Smooth muscle cell (in vitro differentiated cells): Measurements from ENCODE around the gene SETD1B. TPM values are rescaled to one million over a fixed set of nuclear protein-coding genes. Genes with fewer than 3 reads are reported as not detected.

Experiments
- DNase-seq: peaks from one replicate; lab custom pipeline; 2025; ENCODE audit not compliant: unreplicated experiment; lab: John Stamatoyannopoulos, UW
- H2AFZ ChIP-seq: fragments of 200-600 bp; sonication (generic); 2 replicates; pipeline ENCODE4 v1.6.0; 2016; ENCODE audit warnings: antibody characterized with exemption, low read depth, mild to moderate bottlenecking
- H3F3A ChIP-seq: fragments of 200-600 bp; sonication (generic); 2 replicates; pipeline ENCODE4 v1.6.0; 2017; ENCODE audit warnings: antibody characterized with exemption, low read depth
- H3K27ac ChIP-seq: fragments of 200-600 bp; sonication (generic); 2 replicates; pipeline ENCODE4 v1.5.1; 2016; ENCODE audit warnings: low read depth, mild to moderate bottlenecking
- H3K27me3 ChIP-seq: fragments of 200-600 bp; sonication (generic); 2 replicates; pipeline ENCODE4 v1.6.1; 2016; ENCODE audit warnings: low read depth, mild to moderate bottlenecking
- H3K36me3 ChIP-seq: fragments of 200-600 bp; sonication (generic); 2 replicates; pipeline ENCODE4 v1.5.1; 2016; ENCODE audit warnings: low read depth
- H3K4me1 ChIP-seq: fragments of 200-600 bp; sonication (generic); 2 replicates; pipeline ENCODE4 v1.5.1; 2016; ENCODE audit warnings: low read depth
- H3K4me2 ChIP-seq: fragments of 200-600 bp; sonication (generic); 2 replicates; pipeline ENCODE4 v1.6.0; 2016; ENCODE audit warnings: mild to moderate bottlenecking
- H3K4me3 ChIP-seq: fragments of 200-600 bp; sonication (generic); 2 replicates; pipeline ENCODE4 v1.5.1; 2016; ENCODE audit warnings: mild to moderate bottlenecking
- H3K79me2 ChIP-seq: fragments of 200-600 bp; sonication (generic); 2 replicates; pipeline ENCODE4 v1.6.0; 2016; ENCODE audit warnings: low read depth, mild to moderate bottlenecking
- H3K9ac ChIP-seq: fragments of 200-600 bp; sonication (generic); 2 replicates; pipeline ENCODE4 v1.6.0; 2016; ENCODE audit warnings: low read depth
- H3K9me3 ChIP-seq: fragments of 200-600 bp; sonication (generic); replicated peaks from 2 replicates; pipeline ENCODE4 v1.5.1; 2016; ENCODE audit warnings: low read depth
- H4K20me1 ChIP-seq: fragments of 200-600 bp; sonication (generic); 2 replicates; pipeline ENCODE4 v1.6.0; 2016; ENCODE audit warnings: low read depth
- CTCF ChIP-seq: fragments of 200-600 bp; sonication (generic); IDR thresholded peaks from 2 replicates; pipeline ENCODE4 v1.5.1; 2017; ENCODE audit warnings: borderline replicate concordance, mild to moderate bottlenecking, antibody characterized with exemption; ENCODE audit not compliant: insufficient read depth, poor library complexity, severe bottlenecking
- WGBS: methylation state at CpG from one replicate; pipeline ENCODE4 v1.1.7; 2016; ENCODE audit warnings: low lambda C conversion rate; 5-methylcytosine and 5-hydroxymethylcytosine counted together
- polyA plus RNA-seq: library from polyadenylated mRNA; unstranded; fragments of >200 nt; fragmentation: Nextera tagmentation; extraction: Ambion mirVana; gene quantifications from 2 replicates; pipeline ENCODE4 v1.2.1, GENCODE V29; 2016
- total RNA-seq: library from RNA; depleted of rRNA; stranded (reverse); fragments of >200 nt; gene quantifications from 2 replicates; pipeline ENCODE4 v1.2.3, GENCODE V29; 2014

SETD1B gene
- total and polyA plus RNA-seq, 2 experiments from 2014 or later = 1.9 to 4.2 TPM

DNA sequence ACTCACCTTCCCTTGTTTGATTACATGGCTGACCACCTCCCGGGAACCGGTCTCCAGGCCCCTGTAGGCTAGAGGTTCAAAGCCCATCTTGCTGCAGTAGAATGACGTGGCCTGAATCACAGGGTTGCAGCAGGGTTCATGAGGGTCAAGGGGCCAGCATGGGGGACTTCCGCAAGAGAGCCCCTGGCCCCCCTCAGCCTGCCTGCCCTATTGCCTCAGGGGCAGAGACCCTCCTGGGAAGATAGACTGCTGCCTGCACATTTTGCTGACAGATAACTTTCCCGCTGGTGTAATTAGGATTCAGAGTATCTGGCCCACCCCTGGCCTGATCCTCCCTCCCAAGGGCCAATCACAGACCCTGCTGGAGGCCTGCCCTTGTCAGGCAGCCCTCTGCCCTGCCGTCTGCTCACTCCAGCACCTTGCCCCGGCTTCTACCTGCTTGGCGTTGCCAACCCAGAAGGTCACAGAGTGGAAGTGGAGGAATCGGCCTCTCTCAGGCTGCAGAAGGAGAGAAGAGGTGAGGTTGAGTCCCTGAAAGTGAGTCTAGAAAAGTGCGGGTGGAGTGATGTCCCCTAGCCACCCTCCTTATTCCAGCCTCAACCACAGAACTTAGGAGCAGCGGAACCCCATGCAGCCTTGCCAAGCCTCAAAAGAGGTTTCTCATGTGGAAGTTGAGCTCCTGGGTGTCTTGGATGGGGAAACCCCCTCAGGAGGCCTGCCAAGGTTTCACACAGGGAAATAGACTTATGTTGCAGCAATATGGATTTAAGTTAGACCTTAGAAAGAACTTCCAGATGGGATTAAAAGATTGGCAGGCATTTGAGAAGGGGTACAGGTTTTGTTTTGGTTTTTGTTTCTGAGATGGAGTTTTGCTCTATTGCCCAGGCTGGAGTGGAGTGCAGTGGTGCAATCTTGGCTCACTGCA lies 53.8 kb downstream of the SETD1B start:
- no peaks in the 10 kb centered on the region for H3K79me2 ChIP-seq
- no peak overlapping the region for H3K9ac ChIP-seq
- H2AFZ ChIP-seq = no peak overlapping the region
- H4K20me1 ChIP-seq = no peaks in the 10 kb centered on the region
- TF ChIP-seq CTCF = no peak
- H3K9me3 ChIP-seq = no peaks in the 10 kb centered on the region
- H3K4me1 ChIP-seq = peaks cover 9% of the 10 kb centered on the region
- WGBS = 80% methylated on average over 11 of the region's 11 CpGs
- H3K27ac ChIP-seq = no peak overlapping the region
- no peak overlapping the region for H3K4me3 ChIP-seq
- DNase-seq = no peak
- no peaks in the 10 kb centered on the region for H3K27me3 ChIP-seq
- no peaks in the 10 kb centered on the region for H3K36me3 ChIP-seq
- peaks cover 26% of the 10 kb centered on the region for H3F3A ChIP-seq
- no peak overlapping the region for H3K4me2 ChIP-seq

- Histone ChIP-seq H3K9ac (no peak overlapping the region), H2AFZ (no peak overlapping the region), H4K20me1 (no peaks in the 10 kb centered on the region), H3K4me1 (peaks cover 9% of the 10 kb centered on the region), H3K9me3 (no peaks in the 10 kb centered on the region), H3K4me2 (peak overlapping the region; percentile 34), H3K36me3 (no peaks in the 10 kb centered on the region), H3K27ac (peak overlapping the region; percentile 49), H3K27me3 (no peaks in the 10 kb centered on the region), H3F3A (peaks cover 27% of the 10 kb centered on the region), H3K79me2 (no peaks in the 10 kb centered on the region), H3K4me3 (no peak overlapping the region)
- WGBS = 96% methylated on average over 10 of the region's 10 CpGs
- no peak for DNase-seq
- TF ChIP-seq CTCF = no peak
These were observed 54.5 kb downstream of the SETD1B start for GRCh38 chr12:121858318-121858661.

DNA sequence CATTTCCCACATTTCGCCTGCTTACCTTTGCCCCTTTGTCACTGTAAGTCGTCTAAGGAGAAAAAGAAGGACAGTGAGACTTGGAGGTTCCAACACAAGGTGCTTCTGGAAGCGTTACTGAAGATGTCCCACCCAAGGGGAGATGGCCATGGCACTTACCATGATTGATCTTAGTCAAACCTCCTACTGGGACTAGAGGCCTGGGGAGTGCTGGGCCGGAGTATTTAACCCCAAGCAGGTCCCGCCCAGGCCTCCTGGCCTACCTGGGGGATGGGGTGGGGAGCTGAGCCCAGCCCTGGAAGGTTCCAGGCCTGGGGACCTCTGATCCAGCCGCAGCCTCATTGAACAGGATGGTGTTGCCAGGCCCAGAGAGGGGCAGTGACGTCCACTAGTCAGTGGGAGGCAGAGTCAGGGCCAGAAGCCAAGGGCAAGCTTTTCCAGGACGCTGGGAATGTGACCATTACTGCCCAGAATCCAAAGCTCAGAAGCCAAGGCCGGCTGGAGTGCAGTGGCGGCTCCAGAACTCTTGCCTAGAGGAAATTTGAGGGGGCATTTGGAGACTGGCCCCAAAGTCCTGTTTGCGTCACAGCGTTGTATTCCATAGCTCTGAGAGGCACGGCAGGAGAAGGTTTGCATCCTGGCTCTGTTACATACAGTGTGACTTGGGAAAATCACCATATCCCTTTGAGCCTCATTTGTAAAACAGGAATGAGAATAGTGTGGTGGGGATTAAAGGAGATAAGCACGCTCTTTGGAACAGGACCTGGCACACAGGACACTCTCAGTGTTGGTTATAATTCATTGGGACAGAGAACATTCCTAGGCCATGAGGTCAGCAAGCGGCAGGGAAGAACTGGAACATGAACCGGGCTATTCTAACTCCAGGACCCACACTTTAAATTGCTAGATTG lies 55.1 kb downstream of the SETD1B start, which contains the start of gene HPD:
Gene HPD (minus strand): TSS at position 198 of the 911 bp plus-strand sequence. CDS start 36 bp downstream, at position 162.
- WGBS = 43% methylated on average over 16 of the region's 16 CpGs
- H3K4me1 ChIP-seq = peaks cover 9% of the 10 kb centered on the region
- H3K27me3 ChIP-seq = no peaks in the 10 kb centered on the region
- H3K27ac ChIP-seq = peak within 1 kb of the TSS; percentile 49
- H2AFZ ChIP-seq = no peak within 1 kb of the TSS
- H3K9ac ChIP-seq = no peak within 1 kb of the TSS
- peaks cover 31% of the 10 kb centered on the region for H3F3A ChIP-seq
- H3K9me3 ChIP-seq = no peaks in the 10 kb centered on the region
- no peak for TF ChIP-seq CTCF
- H3K36me3 ChIP-seq = no peaks in the 10 kb centered on the region
- H3K79me2 ChIP-seq = no peaks in the 10 kb centered on the region
- H4K20me1 ChIP-seq = no peaks in the 10 kb centered on the region
- peak within 1 kb of the TSS; percentile 34 for H3K4me2 ChIP-seq
- DNase-seq = no peak
- H3K4me3 ChIP-seq = no peak within 1 kb of the TSS
